GM18511 (cell line): ENCODE data around the gene DPY19L2.
"Not testable (repeated sequence)": the region's sequence is repeated elsewhere in the genome, so short reads cannot be mapped to it uniquely, and the experiment has no call there.

ENCODE experiments used
- ATAC-seq: cut with Tn5 transposase; IDR thresholded peaks from one replicate; pipeline ENCODE4 v1.9.1; 2021; ENCODE audit warnings: mild to moderate bottlenecking, moderate library complexity; ENCODE audit not compliant: unreplicated experiment

Gene DPY19L2

GRCh38 chr12:63545298-63545916 lies 122.9 kb downstream of the DPY19L2 start:
- not testable (repeated sequence) for ATAC-seq

GRCh38 chr12:63538656-63539055 lies 129.6 kb downstream of the DPY19L2 start:
- not testable (repeated sequence) for ATAC-seq

GRCh38 chr12:63537838-63538237 lies 130.5 kb downstream of the DPY19L2 start:
- ATAC-seq = not testable (repeated sequence)

GRCh38 chr12:63529641-63530040 lies 138.7 kb downstream of the DPY19L2 start:
- not testable (repeated sequence) for ATAC-seq

GRCh38 chr12:63525831-63526230 lies 142.5 kb downstream of the DPY19L2 start:
- ATAC-seq = no peak

GRCh38 chr12:63521706-63522105 lies 146.6 kb downstream of the DPY19L2 start:
- ATAC-seq = no peak
